ENCODE results near the gene PHKB.
"Not testable (repeated sequence)": the region's sequence is repeated elsewhere in the genome, so short reads cannot be mapped to it uniquely, and the experiment has no call there.

PHKB gene

DNA sequence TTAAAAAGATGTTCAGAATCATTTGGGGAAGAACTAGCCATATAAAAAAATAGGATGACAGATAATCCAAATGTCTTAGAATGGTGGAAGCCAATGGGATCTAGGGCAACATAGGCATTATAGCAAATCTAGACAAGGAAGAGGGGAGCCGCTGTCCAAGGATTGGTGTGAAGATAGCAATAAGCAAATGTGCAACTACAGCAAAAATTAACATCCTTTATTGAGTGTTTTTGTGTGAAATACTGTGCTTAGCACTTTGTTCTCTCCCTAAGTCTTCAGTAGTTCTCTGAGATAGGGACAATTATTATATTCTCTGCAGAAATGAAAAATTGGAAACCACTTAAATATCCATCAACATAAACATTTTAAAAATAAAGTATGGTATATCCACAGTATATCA lies 177.0 kb downstream of the PHKB start:
- Mint-ChIP-seq H3K36me3 (peaks cover 45% of the 10 kb centered on the region), H3K27ac (no peak overlapping the region), H3K27me3 (no peaks in the 10 kb centered on the region), H3K4me1 (peaks cover 5% of the 10 kb centered on the region), H3K9me3 (no peaks in the 10 kb centered on the region), H3K4me3 (no peak overlapping the region)

DNA sequence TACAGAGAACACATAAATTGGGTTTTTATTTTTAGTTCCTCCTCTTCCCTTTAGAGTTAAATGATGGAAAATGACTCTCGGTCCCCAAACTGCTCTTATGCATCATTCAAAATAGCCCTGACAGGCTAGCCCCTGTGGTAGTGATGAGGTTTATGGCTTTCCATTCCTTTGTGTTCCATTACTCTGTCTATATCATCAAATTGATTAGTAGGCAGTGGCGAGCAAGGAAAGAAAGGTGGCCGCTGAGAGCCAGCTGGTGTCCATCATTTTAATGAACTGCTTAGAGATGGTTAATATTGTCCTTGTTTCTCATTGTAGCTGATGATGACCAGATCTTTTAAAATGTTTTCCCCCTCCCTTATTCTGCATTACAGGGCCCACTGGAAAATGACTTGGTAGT lies 179.5 kb downstream of the PHKB start:
- Mint-ChIP-seq H3K9me3 (no peaks in the 10 kb centered on the region), H3K36me3 (peaks cover 36% of the 10 kb centered on the region), H3K27me3 (no peaks in the 10 kb centered on the region), H3K4me1 (peaks cover 12% of the 10 kb centered on the region), H3K27ac (no peak overlapping the region), H3K4me3 (no peak overlapping the region)

DNA sequence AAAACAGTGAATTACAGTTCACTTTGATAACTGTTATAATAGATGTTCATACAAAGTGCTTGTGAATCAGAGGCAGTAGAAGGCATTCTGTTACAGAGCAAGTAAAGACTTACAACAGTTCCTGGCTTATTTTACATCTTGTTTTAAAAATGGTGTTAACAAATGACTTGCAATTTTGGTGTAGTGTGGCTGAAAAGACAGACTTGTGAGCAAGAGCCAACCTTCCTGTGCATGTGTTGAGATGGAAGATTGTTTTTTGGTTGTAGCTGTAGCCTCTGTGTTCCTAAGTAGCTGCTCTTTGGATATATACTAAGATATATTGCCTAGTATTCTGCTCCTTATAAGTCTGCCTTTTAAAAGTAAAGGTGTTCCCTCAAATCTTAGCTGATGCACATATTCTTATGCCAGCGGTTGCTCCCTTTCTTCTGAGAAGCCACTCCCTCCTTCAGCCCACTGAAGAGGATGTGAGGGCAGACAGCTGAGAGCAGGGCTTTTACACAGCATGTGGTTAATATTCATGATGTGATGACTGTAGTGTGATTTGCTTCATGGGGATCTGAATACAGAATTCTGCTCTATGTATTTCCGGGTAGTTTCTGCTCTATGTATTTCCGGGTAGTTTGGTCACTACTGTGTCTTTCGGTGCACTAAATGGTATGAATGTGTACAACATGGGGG lies 182.3 kb downstream of the PHKB start:
- no peak overlapping the region for H3K4me3 Mint-ChIP-seq
- H3K27me3 Mint-ChIP-seq: no peaks in the 10 kb centered on the region
- H3K4me1 Mint-ChIP-seq: peaks cover 12% of the 10 kb centered on the region
- no peak overlapping the region for H3K27ac Mint-ChIP-seq
- no peaks in the 10 kb centered on the region for H3K9me3 Mint-ChIP-seq
- H3K36me3 Mint-ChIP-seq: peaks cover 32% of the 10 kb centered on the region

DNA sequence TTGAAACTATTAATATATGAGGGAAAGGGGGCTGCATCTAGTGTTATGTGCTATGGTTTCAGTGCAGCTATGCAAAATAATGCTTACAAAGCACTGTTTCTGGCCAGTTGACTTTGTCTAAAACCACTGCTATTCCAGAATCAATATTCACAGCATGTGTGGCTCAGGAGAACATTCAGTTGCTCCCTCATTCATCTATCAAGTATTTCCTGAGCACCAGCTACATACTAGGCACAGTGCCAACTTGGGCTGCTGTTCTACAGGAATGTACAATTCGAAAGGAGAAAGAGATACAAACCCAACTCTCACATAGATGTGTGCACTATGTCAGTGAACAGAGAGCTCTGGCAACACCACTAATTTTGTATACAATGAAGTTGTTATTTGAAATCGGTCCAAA lies 183.0 kb downstream of the PHKB start:
- Mint-ChIP-seq H3K4me3 (no peak overlapping the region), H3K9me3 (no peaks in the 10 kb centered on the region), H3K27ac (no peak overlapping the region), H3K36me3 (peaks cover 33% of the 10 kb centered on the region), H3K27me3 (no peaks in the 10 kb centered on the region), H3K4me1 (peaks cover 12% of the 10 kb centered on the region)

DNA sequence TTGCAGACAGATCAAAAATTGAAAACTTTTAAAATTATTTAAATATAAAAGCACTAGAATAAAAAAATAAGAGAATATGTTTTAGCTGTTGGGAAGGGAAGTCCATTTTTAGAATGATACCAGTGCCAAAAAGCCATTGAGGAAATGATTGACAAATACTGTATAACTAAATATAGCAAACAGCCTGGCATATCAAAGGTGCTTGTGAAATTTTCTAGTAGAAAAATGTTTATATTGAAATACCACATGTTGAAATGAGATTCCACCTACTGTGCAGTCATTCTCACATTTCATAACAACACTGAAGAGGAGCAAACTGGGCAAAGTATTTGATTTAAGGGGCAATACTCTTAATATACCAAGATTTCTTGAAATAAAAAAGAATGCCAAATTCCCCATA lies 183.5 kb downstream of the PHKB start:
- H3K9me3 Mint-ChIP-seq: no peaks in the 10 kb centered on the region
- H3K36me3 Mint-ChIP-seq: peaks cover 33% of the 10 kb centered on the region
- no peak overlapping the region for H3K27ac Mint-ChIP-seq
- no peak overlapping the region for H3K4me3 Mint-ChIP-seq
- H3K4me1 Mint-ChIP-seq: peaks cover 12% of the 10 kb centered on the region
- no peaks in the 10 kb centered on the region for H3K27me3 Mint-ChIP-seq

DNA sequence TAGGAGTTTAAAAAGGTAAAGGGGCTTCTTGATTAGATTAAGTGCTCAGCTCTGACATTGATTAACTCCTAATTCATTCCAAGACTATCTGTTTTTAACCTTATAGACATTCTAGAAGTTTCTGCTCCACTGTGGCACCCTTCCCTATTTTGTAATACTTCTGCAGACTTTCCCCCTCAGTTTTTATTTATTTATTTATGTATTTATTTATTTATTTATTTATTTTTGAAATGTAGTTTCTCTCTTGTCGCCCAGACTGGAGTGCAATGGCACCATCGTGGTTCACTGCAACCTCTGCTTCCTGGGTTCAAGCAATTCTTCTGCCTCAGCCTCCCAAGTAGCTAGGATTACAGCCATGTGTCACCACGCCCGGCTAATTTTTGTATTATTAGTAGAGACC lies 185.8 kb downstream of the PHKB start:
- Mint-ChIP-seq H3K27ac (no peak overlapping the region), H3K4me1 (peaks cover 12% of the 10 kb centered on the region), H3K4me3 (no peak overlapping the region), H3K27me3 (no peaks in the 10 kb centered on the region), H3K9me3 (no peaks in the 10 kb centered on the region), H3K36me3 (peaks cover 34% of the 10 kb centered on the region)

DNA sequence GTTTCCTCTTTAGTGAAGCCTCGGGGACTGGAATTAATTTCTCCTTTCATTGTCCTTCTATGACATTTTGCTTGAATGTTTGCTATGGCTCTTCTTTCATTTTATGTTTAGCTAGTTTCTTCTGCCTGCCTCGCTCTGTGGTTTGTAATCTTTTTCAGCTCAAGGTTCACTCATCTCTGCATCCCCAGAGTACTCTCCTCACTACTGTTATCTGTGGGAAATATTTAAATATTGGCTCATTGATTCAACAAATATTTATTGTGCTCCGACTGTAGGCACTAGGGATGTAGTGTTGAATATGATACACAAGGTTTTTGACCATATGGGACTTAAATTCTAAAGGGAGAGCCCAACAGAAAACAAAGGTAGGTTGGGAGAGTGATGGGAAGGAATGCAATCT lies 195.9 kb downstream of the PHKB start:
- Mint-ChIP-seq H3K4me1 (no peaks in the 10 kb centered on the region), H3K27me3 (no peaks in the 10 kb centered on the region), H3K9me3 (no peaks in the 10 kb centered on the region), H3K36me3 (peaks cover 39% of the 10 kb centered on the region), H3K27ac (no peak overlapping the region), H3K4me3 (no peak overlapping the region)

DNA sequence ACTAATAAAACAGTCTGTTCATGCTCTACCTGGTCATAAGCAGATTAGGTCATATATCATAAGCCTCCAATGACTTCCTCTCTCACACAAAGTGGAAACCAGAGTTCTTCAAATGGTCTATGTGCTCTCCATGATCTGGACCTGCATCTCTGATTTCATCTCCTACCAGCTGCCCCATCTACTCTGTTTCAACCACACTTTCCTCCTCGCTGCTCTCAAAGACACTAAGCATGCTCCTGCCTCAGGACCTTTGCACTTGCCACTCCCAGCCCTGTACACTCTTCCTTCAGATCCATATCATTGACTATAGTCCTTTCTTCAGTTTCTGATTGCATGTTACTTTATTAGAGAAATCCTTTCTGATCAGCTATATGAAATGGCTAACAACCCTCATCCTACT lies 196.8 kb downstream of the PHKB start:
- H3K4me3 Mint-ChIP-seq: no peak overlapping the region
- H3K36me3 Mint-ChIP-seq: peaks cover 37% of the 10 kb centered on the region
- H3K4me1 Mint-ChIP-seq: no peaks in the 10 kb centered on the region
- H3K27ac Mint-ChIP-seq: no peak overlapping the region
- H3K9me3 Mint-ChIP-seq: no peaks in the 10 kb centered on the region
- H3K27me3 Mint-ChIP-seq: no peaks in the 10 kb centered on the region

DNA sequence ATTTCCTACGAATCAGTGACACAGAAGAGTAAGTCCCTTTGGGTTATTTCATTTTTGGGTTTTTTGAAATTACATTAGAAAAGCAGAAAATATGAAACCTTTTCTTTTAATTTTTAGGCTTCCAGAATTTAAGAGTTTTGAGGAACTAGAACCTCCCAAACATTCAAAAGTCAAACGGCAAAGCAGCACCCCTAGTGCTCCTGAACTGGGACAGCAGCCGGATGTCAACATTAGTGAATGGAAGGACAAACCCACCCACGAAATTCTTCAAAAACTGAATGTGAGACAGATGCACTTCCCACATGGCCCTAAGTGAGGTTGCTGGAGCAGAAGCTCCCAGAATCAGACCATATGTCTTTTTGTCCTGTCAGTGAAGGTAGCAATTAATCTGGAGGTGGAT lies 199.4 kb downstream of the PHKB start:
- H3K27me3 Mint-ChIP-seq: no peaks in the 10 kb centered on the region
- H3K27ac Mint-ChIP-seq: no peak overlapping the region
- no peak overlapping the region for H3K4me3 Mint-ChIP-seq
- peaks cover 29% of the 10 kb centered on the region for H3K36me3 Mint-ChIP-seq
- H3K9me3 Mint-ChIP-seq: no peaks in the 10 kb centered on the region
- H3K4me1 Mint-ChIP-seq: no peaks in the 10 kb centered on the region

DNA sequence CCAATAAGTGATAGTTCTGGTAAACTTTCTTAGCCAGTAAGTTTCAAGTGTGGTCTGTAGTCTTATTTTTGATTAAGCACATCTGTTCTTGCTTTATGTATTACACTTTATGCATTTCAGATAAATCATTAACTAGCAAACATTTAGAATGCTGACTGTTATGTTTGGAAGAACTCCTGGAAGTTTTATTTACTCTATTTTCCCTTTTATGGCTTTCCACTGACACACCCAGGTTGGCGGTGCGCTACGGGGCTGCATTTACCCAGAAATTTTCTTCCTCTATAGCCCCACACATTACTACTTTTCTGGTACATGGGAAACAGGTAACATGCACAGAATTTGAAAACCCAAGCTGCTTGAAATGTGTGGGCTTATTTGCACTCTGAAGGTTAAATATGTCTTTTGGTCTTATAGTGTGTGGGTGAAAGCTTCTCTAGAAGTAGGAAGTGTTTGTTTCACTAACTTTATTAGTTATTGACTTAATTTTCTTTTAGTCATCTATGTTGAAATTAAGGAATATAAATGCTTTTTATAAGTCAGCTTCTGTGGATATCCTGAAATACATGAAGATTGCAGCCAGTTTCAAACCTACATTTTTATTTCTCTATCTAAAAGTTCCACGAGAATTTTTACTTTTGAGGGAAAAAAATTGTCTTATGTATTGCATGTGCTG lies 203.7 kb downstream of the PHKB start:
- Mint-ChIP-seq H3K4me1 (no peaks in the 10 kb centered on the region), H3K9me3 (no peaks in the 10 kb centered on the region), H3K27me3 (no peaks in the 10 kb centered on the region), H3K4me3 (no peak overlapping the region), H3K27ac (no peak overlapping the region), H3K36me3 (peaks cover 19% of the 10 kb centered on the region)

DNA sequence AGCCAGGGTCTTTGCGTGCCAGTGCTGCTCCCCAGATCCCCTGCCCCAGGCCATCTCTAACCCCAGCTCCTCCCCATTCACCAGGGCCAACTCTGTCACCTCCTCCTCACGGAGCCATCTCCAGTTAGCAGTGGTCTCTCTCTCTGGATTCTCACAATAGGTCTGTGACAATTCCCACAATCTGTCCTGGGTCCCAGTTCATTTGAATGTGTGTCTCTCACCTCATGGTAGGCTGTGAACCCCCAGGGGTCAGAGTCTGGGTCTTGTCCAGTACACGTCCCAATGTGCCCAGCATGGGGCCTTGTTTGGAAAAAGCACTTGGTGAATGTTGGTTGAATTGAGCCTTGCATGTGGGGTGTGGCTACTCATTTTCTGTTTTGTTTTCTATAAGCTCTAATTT lies 205.3 kb downstream of the PHKB start:
- H3K4me1 Mint-ChIP-seq: no peaks in the 10 kb centered on the region
- H3K4me3 Mint-ChIP-seq: no peak overlapping the region
- no peaks in the 10 kb centered on the region for H3K9me3 Mint-ChIP-seq
- H3K36me3 Mint-ChIP-seq: peaks cover 24% of the 10 kb centered on the region
- no peaks in the 10 kb centered on the region for H3K27me3 Mint-ChIP-seq
- no peak overlapping the region for H3K27ac Mint-ChIP-seq

DNA sequence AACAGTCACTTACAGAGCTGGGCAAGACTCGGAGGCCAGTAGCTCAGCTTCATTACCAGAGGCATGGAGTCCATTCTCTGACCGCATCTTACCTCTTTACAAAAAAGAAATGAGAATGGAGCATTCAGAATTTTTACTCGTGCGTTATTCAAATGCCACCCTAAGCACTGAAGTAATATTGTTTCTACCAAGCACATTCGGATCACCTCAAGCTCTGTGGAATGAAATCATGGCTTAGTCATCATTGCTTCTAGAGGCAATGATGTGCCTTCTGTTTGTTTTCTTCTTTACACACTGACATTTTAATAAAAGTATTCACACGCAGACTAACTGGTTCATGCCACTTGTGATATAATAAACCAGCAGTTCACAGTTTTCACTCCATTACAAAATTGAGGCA lies 206.8 kb downstream of the PHKB start:
- peaks cover 20% of the 10 kb centered on the region for H3K36me3 Mint-ChIP-seq

DNA sequence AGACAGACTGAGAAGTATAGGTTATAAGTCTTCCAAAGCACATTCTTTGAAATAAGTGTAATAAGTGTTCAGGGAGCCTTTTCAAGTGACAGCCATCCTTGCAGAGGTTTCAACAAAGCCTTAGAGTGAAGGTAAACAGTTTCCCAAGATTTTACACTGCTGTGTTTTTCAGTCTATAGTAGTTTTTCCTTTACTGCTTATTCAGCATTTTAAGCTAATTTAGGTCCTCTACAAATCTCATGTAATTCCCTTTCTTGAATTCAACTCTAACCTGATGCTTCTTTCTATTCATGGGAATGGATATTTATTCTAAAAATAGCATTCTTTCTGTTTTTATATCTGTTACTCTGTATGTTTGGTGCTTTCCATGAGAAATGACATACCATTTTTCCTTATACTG lies 211.3 kb downstream of the PHKB start:
- Mint-ChIP-seq H3K27me3 (no peaks in the 10 kb centered on the region), H3K4me3 (no peak overlapping the region), H3K27ac (no peak overlapping the region)

More for the DNA sequence above, 206.8 kb downstream of the PHKB start:
- Mint-ChIP-seq H3K27me3 (no peaks in the 10 kb centered on the region), H3K9me3 (no peaks in the 10 kb centered on the region), H3K4me3 (no peak overlapping the region), H3K4me1 (no peaks in the 10 kb centered on the region), H3K27ac (no peak overlapping the region)

DNA sequence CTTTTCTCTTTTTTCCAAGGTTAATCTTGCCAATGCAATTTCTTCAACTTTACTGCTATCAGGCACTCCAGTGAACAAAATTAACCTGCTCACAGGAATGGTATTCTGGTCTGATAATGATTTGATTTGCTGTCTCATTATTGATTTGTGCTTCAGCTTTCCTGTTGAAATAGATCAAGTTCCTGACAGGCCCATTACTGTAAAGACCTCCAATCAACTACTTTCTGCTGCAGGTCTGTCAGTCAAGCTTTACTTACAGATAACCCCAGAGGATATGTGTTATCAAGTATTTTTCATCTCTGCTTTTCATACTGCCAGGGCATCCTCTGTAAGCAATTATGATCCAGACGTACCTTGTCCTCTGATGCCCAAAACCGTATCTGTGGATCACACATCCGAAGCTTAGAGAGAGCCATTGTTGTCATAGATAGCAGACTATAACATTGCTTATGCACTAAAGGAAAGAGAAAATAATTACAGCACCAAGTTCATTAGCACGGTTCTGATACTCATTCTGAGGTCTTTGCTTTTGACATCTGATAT lies 215.6 kb downstream of the PHKB start:
- H3K9me3 Mint-ChIP-seq: no peaks in the 10 kb centered on the region

More for the DNA sequence above, 211.3 kb downstream of the PHKB start:
- no peaks in the 10 kb centered on the region for H3K4me1 Mint-ChIP-seq
- peaks cover 42% of the 10 kb centered on the region for H3K36me3 Mint-ChIP-seq
- H3K9me3 Mint-ChIP-seq: no peaks in the 10 kb centered on the region

DNA sequence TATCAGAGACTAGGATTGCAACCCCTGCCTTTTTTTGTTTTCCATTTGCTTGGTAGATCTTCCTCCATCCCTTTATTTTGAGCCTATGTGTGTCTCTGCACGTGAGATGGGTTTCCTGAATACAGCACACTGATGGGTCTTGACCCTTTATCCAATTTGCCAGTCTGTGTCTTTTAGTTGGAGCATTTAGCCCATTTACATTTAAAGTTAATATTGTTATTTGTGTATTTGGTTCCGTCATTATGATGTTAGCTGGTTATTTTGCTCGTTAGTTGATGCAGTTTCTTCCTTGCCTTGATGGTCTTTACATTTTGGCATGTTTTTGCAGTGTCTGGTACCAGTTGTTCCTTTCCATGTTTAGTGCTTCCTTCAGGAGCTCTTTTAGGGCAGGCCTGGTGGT lies 220.4 kb downstream of the PHKB start:
- H3K4me1 Mint-ChIP-seq, H3K27me3 Mint-ChIP-seq, H3K9me3 Mint-ChIP-seq, H3K4me3 Mint-ChIP-seq, H3K27ac Mint-ChIP-seq: not testable (repeated sequence)
- H3K36me3 Mint-ChIP-seq: peaks cover 37% of the 10 kb centered on the region

More for the DNA sequence above, 215.6 kb downstream of the PHKB start:
- H3K4me1 Mint-ChIP-seq: peaks cover 3% of the 10 kb centered on the region
- H3K27me3 Mint-ChIP-seq: no peaks in the 10 kb centered on the region
- no peak overlapping the region for H3K27ac Mint-ChIP-seq
- peaks cover 50% of the 10 kb centered on the region for H3K36me3 Mint-ChIP-seq
- H3K4me3 Mint-ChIP-seq: no peak overlapping the region

DNA sequence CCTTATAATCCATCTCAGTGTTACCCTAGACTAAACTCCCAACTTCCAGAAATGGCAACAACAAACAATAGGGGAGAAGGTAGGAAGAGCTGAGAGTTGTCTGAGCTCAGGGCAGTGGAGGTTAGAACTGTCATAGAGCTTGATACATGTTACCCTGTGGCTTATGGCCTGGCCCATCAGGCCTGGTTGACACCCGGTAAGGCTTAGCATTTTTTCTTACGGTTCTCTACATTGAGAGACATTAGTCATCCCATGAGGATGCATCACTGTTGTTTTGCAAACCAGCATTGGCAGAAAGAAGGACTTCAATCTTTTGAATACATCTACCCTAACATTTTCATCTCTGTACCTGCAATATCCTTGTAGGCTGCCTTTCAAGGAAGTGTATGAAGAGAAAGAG lies 226.6 kb downstream of the PHKB start:
- no peaks in the 10 kb centered on the region for H3K4me1 Mint-ChIP-seq
- no peak overlapping the region for H3K27ac Mint-ChIP-seq
- H3K27me3 Mint-ChIP-seq: no peaks in the 10 kb centered on the region
- H3K9me3 Mint-ChIP-seq: no peaks in the 10 kb centered on the region
- H3K36me3 Mint-ChIP-seq: peaks cover 30% of the 10 kb centered on the region
- H3K4me3 Mint-ChIP-seq: no peak overlapping the region
